ENCODE results near the gene DIDO1.

DNA sequence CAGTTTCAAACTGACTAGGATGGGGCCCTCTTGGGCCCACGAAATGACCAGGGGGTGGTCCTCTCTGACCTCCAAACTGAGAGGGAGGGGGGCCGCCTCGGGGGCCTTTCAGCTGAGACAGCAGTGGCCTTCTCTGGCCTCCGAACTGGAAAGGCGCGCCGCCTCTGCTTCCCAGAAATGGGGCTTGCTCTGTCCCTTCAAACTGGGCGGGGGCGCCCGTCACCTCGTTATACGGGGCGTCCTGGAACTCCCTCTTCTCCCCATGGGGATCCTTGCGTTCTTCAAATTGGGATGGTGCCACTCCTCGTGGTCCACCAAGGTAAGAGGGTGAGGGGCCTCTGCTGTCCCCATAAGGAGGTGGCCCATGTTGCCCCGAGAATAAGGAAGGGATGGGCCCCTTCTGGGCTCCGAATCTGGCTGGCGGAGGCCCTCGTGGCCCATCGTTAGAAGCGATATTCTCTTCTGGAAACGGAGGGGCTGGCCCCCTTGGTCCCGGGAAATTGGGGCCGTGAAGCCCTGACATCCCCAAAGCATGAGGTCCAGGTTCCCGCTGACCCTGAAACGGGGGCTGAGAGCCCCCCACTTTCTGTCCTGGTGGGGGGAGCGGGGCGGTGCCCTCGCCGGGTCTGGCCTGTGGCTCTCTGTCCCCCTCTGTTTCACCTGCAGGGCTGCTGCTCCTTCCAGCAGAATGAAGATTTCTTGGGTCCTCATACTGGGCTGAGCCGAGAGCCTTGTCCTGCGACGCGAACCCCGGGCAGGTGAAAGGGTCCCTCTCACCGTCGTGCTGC, 46.0 kb downstream of the DIDO1 start:
- TF ChIP-seq EZH2 (IDR thresholded peaks at IDR 0.05; ENCODE audit: low read length, missing control alignments): no peak
- TF ChIP-seq, protein P1, sequence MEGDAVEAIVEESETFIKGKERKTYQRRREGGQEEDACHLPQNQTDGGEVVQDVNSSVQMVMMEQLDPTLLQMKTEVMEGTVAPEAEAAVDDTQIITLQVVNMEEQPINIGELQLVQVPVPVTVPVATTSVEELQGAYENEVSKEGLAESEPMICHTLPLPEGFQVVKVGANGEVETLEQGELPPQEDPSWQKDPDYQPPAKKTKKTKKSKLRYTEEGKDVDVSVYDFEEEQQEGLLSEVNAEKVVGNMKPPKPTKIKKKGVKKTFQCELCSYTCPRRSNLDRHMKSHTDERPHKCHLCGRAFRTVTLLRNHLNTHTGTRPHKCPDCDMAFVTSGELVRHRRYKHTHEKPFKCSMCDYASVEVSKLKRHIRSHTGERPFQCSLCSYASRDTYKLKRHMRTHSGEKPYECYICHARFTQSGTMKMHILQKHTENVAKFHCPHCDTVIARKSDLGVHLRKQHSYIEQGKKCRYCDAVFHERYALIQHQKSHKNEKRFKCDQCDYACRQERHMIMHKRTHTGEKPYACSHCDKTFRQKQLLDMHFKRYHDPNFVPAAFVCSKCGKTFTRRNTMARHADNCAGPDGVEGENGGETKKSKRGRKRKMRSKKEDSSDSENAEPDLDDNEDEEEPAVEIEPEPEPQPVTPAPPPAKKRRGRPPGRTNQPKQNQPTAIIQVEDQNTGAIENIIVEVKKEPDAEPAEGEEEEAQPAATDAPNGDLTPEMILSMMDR (conservative IDR thresholded peaks at IDR 0.05 in 1 of 2, IDR thresholded peaks at IDR 0.05 in 1 of 2; ENCODE audit: low read depth in 1 of 2, low read length in 2 of 2): no peak
